Ishikawa (cell line): Measurements from ENCODE around the gene ACACA.

Source experiments
- CEBPB ChIP-seq: IDR thresholded peaks from 2 replicates; pipeline ENCODE4 v1.6.1; 2012
- CREB1 ChIP-seq: IDR thresholded peaks from 2 replicates; pipeline ENCODE4 v1.6.1; 2012; ENCODE audit warnings: low read depth
- EGR1 ChIP-seq: IDR thresholded peaks from 2 replicates; pipeline ENCODE4 v1.6.1; 2012
- EP300 ChIP-seq: IDR thresholded peaks from 2 replicates; pipeline ENCODE4 v1.6.1; 2012; ENCODE audit warnings: borderline replicate concordance
- MAX ChIP-seq: IDR thresholded peaks from 2 replicates; pipeline ENCODE4 v1.6.1; 2012
- NFIC ChIP-seq: IDR thresholded peaks from 2 replicates; pipeline ENCODE4 v1.6.1; 2012
- RAD21 ChIP-seq: IDR thresholded peaks from 2 replicates; pipeline ENCODE4 v1.6.1; 2012; ENCODE audit warnings: low read depth
- REST ChIP-seq: IDR thresholded peaks from 2 replicates; pipeline ENCODE4 v1.6.1; 2012; ENCODE audit warnings: low read depth, mild to moderate bottlenecking
- TAF1 ChIP-seq: IDR thresholded peaks from 2 replicates; pipeline ENCODE4 v1.6.1; 2012; ENCODE audit warnings: low read depth, mild to moderate bottlenecking
- USF1 ChIP-seq: IDR thresholded peaks from 2 replicates; pipeline ENCODE4 v1.6.1; 2012
- YY1 ChIP-seq: IDR thresholded peaks from 2 replicates; pipeline ENCODE4 v1.6.1; 2012; ENCODE audit warnings: low read depth
- ZBTB7A ChIP-seq: IDR thresholded peaks from 2 replicates; pipeline ENCODE4 v1.6.1; 2012; ENCODE audit warnings: low read depth

GRCh38 chr17:37359682-37360188, 46.9 kb downstream of the ACACA start:
- no peak for TF ChIP-seq USF1
- TF ChIP-seq EP300: no peak
- TF ChIP-seq REST: no peak
- TF ChIP-seq EGR1: no peak
- no peak for TF ChIP-seq YY1
- no peak for TF ChIP-seq ZBTB7A
- TF ChIP-seq CEBPB: no peak
- TF ChIP-seq TAF1: 0 out of 2 replicates have a peak, but pooled peaks have one; percentile 8
- no peak for TF ChIP-seq MAX
- TF ChIP-seq RAD21: no peak
- no peak for TF ChIP-seq CREB1
- TF ChIP-seq NFIC: peak; percentile 54; the same call in 1 of the 2 replicates
